Astrocyte of the spinal cord (primary cell): ENCODE results near the gene FHL2.

Source experiments
- DNase-seq: peaks from one replicate; pipeline ENCODE4 v3.0.0; 2011; ENCODE audit warnings: low read depth, low spot score
- H3K4me3 ChIP-seq: 2 replicates; pipeline ENCODE4 v1.5.1; 2011; ENCODE audit warnings: low read depth, mild to moderate bottlenecking, low read length, moderate library complexity
- CTCF ChIP-seq: IDR thresholded peaks from 2 replicates; pipeline ENCODE4 v1.5.1; 2012; ENCODE audit warnings: low read depth, mild to moderate bottlenecking, low read length, inconsistent platforms
- in situ Hi-C: cut with HindIII; loops from 2 replicates; pipeline ENCODE4 v1.10.0; 2017; ENCODE audit warnings: low sequenced_read_pairs

The FHL2 gene

GRCh38 chr2:105387225-105387624, 11.6 kb downstream of the FHL2 start:
- no peak for DNase-seq
- no peak for TF ChIP-seq CTCF
- in situ Hi-C loops: no loop called here
- H3K4me3 ChIP-seq: no peak overlapping the region

GRCh38 chr2:105385731-105386540, 12.9 kb downstream of the FHL2 start:
- no peak for TF ChIP-seq CTCF
- no peak for DNase-seq
- in situ Hi-C loops: no loop called here
- no peak overlapping the region for H3K4me3 ChIP-seq

GRCh38 chr2:105384861-105385260, 14.0 kb downstream of the FHL2 start:
- TF ChIP-seq CTCF: no peak
- no peak for DNase-seq
- H3K4me3 ChIP-seq: no peak overlapping the region
- in situ Hi-C loops: no loop called here

- TF ChIP-seq CTCF: no peak
- H3K4me3 ChIP-seq: no peak overlapping the region
- no peak for DNase-seq
- in situ Hi-C loops: no loop called here
Measured at GRCh38 chr2:105384216-105384615, 14.6 kb downstream of the FHL2 start.

- in situ Hi-C loops: no loop called here
- H3K4me3 ChIP-seq: no peak overlapping the region
- DNase-seq: no peak
- no peak for TF ChIP-seq CTCF
Measured at GRCh38 chr2:105383432-105384166, 15.3 kb downstream of the FHL2 start.

GRCh38 chr2:105382177-105382576, 16.7 kb downstream of the FHL2 start:
- no peak for DNase-seq
- in situ Hi-C loops: no loop called here
- H3K4me3 ChIP-seq: no peak overlapping the region
- TF ChIP-seq CTCF: no peak
